Nephron progenitor cell (in vitro differentiated cells): ENCODE measurements around the gene CCNL1.

Experiments
- DNase-seq: peaks from one replicate; pipeline ENCODE4 v3.0.0; 2021
- H3K27ac Mint-ChIP-seq: 2 replicates; pipeline ENCODE4 v1.8.0; 2021; ENCODE audit warnings: mild to moderate bottlenecking, moderate library complexity, mixed read lengths
- H3K27me3 Mint-ChIP-seq: 2 replicates; pipeline ENCODE4 v1.8.0; 2021; ENCODE audit warnings: mild to moderate bottlenecking, low read depth, mixed read lengths; ENCODE audit not compliant: poor library complexity
- H3K36me3 Mint-ChIP-seq: 2 replicates; pipeline ENCODE4 v1.8.0; 2021; ENCODE audit warnings: low read depth, mixed read lengths
- H3K4me1 Mint-ChIP-seq: 2 replicates; pipeline ENCODE4 v1.8.0; 2021; ENCODE audit warnings: mixed read lengths
- H3K4me3 Mint-ChIP-seq: 2 replicates; pipeline ENCODE4 v1.8.0; 2021; ENCODE audit warnings: mild to moderate bottlenecking, moderate library complexity, mixed read lengths
- H3K9me3 Mint-ChIP-seq: 2 replicates; pipeline ENCODE4 v1.8.0; 2021; ENCODE audit warnings: mild to moderate bottlenecking, moderate library complexity, mixed read lengths
- CTCF ChIP-seq: fragments of 200-600 bp; sonication (generic); IDR thresholded peaks from 2 replicates; pipeline ENCODE4 v1.5.0; 2021; ENCODE audit warnings: antibody characterized with exemption

CCNL1 gene

GRCh38 chr3:157110761-157111278 is 49.1 kb downstream of the CCNL1 start:
- peak overlapping the region; percentile 67 for H3K27ac Mint-ChIP-seq
- no peak for TF ChIP-seq CTCF
- peaks cover 10% of the 10 kb centered on the region for H3K27me3 Mint-ChIP-seq
- no peaks in the 10 kb centered on the region for H3K9me3 Mint-ChIP-seq
- H3K4me1 Mint-ChIP-seq: peaks cover 85% of the 10 kb centered on the region
- no peak overlapping the region for H3K4me3 Mint-ChIP-seq
- no peak for DNase-seq
- H3K36me3 Mint-ChIP-seq: no peaks in the 10 kb centered on the region

- no peaks in the 10 kb centered on the region for H3K36me3 Mint-ChIP-seq
- TF ChIP-seq CTCF: no peak
- H3K9me3 Mint-ChIP-seq: no peaks in the 10 kb centered on the region
- peak overlapping the region; percentile 69 for H3K27ac Mint-ChIP-seq
- H3K4me1 Mint-ChIP-seq: peaks cover 85% of the 10 kb centered on the region
- H3K4me3 Mint-ChIP-seq: peak overlapping the region; percentile 38
- DNase-seq: no peak
- H3K27me3 Mint-ChIP-seq: peaks cover 10% of the 10 kb centered on the region
These were observed 50.4 kb downstream of the CCNL1 start for GRCh38 chr3:157109267-157110141.

GRCh38 chr3:157107644-157108133 is 52.3 kb downstream of the CCNL1 start:
- H3K36me3 Mint-ChIP-seq: no peaks in the 10 kb centered on the region
- no peak for TF ChIP-seq CTCF
- peaks cover 86% of the 10 kb centered on the region for H3K4me1 Mint-ChIP-seq
- H3K9me3 Mint-ChIP-seq: no peaks in the 10 kb centered on the region
- no peak overlapping the region for H3K27ac Mint-ChIP-seq
- H3K4me3 Mint-ChIP-seq: no peak overlapping the region
- H3K27me3 Mint-ChIP-seq: peaks cover 10% of the 10 kb centered on the region
- no peak for DNase-seq

- H3K36me3 Mint-ChIP-seq: no peaks in the 10 kb centered on the region
- no peak overlapping the region for H3K4me3 Mint-ChIP-seq
- peaks cover 80% of the 10 kb centered on the region for H3K4me1 Mint-ChIP-seq
- peaks cover 8% of the 10 kb centered on the region for H3K27me3 Mint-ChIP-seq
- no peak for DNase-seq
- no peaks in the 10 kb centered on the region for H3K9me3 Mint-ChIP-seq
- no peak overlapping the region for H3K27ac Mint-ChIP-seq
- no peak for TF ChIP-seq CTCF
These were observed 52.9 kb downstream of the CCNL1 start for GRCh38 chr3:157107037-157107436.

- TF ChIP-seq CTCF: no peak
- Mint-ChIP-seq H3K27me3 (peaks cover 8% of the 10 kb centered on the region), H3K4me1 (peaks cover 71% of the 10 kb centered on the region), H3K27ac (no peak overlapping the region), H3K9me3 (no peaks in the 10 kb centered on the region), H3K36me3 (no peaks in the 10 kb centered on the region), H3K4me3 (no peak overlapping the region)
- no peak for DNase-seq
These were observed 54.9 kb downstream of the CCNL1 start for GRCh38 chr3:157104928-157105652.
